Hematopoietic multipotent progenitor cell treated with erythropoietin and hydrocortisone succinate and interleukin-3 and kit ligand, for 15 days (in vitro differentiated cells): ENCODE measurements around the gene TTI1.

Experiments used
- DNase-seq: peaks from one replicate; pipeline ENCODE4 v3.0.0-alpha.2; 2015; ENCODE audit warnings: low spot score

TTI1 gene

DNA sequence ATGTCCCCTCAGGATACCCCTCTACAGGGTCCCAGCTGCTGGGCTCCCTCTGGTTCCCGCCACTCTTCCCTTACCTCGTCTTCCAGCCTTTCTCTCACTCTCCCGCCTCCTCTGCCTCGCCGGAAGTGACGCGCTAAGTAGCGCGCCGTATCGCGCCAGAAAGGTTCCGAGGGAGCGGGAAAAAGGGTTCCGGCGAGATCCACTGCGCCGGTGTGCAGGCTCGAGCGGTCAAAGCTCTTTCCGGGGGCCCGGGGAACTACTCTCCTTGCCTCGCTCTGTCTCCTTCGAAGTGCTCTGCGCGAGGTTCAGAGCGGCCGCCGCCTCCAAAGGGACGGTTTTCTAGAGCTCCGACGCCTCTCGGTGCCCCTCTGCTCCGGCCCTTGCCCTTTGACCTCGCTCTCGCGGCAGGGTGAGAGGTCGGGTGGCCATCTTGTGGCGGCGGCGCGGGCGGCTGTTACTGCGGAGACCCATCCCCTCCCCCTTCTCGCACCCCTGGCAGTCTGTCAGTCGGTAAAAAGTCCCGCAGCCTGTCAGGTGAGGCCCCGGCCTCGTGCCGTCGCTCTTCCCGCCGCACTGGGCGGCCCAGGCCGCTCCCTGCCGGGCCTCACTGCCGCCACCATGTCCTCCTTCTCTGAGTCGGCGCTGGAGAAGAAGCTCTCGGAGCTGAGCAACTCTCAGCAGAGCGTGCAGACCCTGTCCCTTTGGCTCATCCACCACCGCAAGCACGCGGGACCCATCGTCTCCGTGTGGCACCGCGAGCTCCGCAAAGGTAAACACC lies at the start of gene TTI1, which contains the start of gene RPRD1B:
TTI1 (minus strand) TSS at position 127 of the 778 bp plus-strand sequence. CDS start 19,640 bp downstream, outside the sequence.
RPRD1B (plus strand) TSS at position 417 of the 778 bp plus-strand sequence; CDS start at position 619, 202 bp downstream.
- peak; percentile 93 for DNase-seq

DNA sequence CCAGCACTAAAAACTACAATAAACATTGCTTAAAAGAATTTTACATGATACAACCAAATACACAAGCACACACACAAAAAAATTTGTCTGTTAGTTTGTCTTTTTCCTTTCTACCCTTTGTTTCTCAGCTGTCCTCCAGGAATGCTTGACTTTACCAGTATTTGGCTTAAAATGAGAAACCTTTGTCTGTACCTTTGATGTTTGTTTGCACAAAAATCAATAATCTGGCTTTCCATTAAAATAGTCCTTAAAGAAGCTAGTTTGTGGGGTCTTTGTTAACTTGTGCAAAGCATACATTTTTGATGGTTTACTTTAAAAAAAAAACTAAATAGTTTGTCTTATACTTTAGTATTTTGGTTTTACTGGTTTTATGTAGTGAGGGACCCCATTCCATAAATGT lies 49.6 kb upstream of the TTI1 start:
- DNase-seq: no peak

DNA sequence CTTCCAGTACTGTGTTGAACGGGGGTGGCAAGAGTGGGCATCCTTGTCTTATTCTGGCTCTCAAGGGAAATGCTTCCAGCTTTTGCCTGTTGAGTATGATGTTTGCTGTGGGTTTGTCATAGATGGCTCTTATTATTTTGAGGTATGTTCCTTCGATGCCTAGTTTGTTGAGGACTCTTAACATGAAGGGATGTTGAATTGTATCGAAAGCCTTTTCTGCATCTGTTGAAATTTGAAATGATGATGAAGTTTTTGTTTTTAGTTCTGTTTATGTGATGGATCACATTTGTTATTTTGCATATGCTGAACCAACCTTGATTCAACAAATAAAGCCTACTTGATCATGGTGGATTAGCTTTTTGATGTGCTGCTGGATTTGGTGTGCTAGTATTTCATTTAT lies 48.3 kb upstream of the TTI1 start:
- no peak for DNase-seq

DNA sequence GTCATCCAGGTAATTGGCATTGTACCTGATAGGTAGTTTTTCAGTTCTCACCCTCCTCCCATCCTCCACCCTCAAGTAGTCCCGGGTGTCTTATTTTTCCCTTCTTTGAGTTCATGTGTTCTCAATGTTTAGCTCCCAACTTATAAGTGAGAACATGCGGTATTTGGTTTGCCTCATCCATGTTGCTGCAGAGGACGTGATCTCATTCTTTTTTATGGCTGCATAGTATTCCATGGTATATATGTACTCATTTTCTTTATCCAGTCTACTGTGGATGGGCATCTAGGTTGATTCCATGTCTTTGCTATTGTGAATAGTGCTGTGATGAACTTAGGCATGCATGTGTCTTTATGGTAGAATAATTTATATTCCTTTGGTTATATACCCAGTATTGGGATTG lies 46.1 kb upstream of the TTI1 start:
- DNase-seq: no peak

DNA sequence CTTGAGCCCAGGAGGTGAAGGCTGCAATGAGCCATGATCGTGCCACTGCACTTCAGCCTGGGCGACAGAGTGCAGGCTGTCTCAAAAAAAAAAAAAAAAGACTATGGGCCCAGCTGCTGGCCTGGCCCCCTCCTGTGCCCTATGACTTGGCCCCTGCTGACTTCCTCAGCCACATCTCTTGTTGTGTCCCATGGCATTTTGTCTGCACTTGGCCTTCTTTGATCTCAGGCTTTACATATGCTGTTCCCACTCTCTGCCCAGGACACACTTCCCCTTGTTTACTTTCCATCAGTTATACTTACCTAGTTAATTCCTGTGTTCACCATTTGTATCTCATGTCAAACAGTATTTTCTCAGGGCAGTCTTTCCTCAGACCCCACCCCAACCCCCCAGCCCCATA lies 44.8 kb upstream of the TTI1 start:
- DNase-seq: no peak

DNA sequence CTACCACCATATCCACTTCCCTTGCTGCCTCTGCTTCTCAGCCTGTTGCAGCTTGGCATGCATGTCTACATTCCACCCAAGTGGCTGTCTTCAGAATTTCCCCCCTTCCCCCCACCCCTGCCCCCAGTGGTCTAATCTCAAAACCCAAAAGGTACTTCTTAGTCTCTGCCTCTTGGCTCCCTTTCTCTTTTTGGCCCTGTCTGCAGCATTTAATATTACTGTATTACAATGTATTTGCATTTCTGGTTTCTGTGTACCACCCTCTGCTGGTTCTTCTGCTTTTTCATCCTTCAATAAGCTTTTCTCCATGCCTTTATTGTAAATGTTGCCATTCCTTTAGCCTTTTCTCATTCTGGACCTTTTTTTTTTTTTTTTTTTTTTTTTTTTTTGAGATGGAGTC lies 43.3 kb upstream of the TTI1 start:
- DNase-seq: no peak

DNA sequence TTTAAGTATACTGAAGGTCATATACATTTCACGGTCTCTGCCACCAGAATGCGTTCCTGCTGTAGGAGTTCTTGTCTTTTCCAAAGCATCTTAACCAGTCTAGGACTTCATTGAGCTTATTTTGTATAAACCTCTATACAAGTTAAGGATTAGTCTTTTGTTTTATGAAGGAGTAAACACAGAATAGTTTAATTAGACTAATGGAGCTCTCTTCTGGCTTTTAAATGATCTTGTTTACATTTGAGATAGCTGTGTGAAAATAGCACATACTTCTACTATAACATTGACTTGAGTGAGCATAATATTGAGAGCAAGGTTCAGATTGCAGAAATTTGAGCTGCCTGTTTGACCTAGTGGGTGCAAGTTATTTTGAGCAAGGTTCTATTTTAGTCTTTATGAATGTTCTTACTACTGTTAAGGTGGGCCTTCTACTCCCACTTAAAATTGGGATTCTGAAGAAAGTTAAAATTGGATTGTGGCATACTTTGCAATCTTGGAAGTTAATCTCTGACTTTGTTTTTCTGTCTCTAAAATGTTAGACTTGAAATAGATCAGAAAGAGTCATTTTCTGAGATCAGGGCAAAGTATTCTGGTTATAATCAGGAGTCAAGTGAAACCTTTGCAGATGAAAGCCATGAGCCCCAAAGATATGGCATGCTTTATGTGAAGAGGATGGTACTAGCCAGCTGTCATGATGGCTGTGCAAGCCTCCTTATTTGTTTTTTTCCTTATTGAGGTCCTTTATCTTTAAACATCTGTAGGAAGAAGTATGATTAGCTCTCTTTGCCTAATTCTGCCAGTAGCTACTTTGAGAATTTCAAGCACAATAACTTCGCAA lies 42.1 kb upstream of the TTI1 start:
- no peak for DNase-seq

DNA sequence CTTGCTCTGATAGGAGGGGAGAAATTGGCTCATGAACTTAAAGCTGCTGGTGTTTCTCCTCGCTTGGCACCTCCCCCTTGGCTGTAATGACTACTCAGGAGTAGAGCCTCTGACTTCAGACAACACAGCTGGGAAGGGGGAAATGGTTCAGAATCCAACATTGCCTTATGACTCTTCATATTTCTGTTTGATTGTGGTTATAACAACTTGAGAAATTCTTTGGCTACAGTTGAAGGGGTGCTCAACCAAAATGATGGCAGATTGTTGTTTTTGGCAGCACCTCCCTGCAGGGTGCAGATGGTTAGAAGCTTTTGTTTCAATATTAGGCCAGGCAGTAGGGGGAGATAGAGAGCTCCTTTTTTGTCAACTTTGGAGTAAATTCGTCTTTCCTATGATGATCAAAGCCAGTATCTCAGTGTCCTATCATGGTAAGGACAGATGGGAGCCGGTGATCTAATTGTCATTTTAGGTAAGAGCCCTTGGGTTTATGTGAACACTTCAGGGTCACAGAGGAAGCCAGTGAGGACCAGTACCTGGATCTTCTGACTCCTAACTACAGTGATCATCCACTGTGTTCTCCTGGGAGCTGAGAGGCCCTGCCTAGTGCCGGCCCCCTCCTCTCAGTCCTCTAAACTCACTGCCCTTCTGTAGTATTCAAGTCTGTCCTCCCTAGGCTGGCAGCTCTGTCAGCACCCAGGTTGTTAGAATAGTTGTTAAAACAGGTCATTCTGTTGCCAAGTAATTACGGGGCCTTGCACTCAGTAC lies 40.2 kb upstream of the TTI1 start:
- peak; percentile 71 for DNase-seq

DNA sequence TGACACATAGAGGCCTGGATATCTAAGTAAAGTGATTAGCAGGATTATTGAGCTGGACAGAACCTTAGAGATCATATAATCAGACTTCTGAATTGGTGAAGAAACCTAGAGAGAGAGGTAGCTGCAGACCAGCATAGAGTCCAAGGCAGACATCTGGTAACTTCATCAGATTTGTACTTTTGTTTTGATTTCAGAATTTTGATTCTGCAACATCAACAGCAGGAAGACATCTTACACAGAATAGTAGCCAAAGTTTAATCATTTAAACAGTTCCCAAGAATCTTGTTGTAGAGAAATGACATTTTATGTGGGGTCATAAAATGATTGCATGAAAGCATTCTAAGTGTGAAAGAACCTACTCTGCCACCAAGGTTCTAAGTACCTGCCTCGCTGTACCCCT lies 39.6 kb upstream of the TTI1 start:
- no peak for DNase-seq

DNA sequence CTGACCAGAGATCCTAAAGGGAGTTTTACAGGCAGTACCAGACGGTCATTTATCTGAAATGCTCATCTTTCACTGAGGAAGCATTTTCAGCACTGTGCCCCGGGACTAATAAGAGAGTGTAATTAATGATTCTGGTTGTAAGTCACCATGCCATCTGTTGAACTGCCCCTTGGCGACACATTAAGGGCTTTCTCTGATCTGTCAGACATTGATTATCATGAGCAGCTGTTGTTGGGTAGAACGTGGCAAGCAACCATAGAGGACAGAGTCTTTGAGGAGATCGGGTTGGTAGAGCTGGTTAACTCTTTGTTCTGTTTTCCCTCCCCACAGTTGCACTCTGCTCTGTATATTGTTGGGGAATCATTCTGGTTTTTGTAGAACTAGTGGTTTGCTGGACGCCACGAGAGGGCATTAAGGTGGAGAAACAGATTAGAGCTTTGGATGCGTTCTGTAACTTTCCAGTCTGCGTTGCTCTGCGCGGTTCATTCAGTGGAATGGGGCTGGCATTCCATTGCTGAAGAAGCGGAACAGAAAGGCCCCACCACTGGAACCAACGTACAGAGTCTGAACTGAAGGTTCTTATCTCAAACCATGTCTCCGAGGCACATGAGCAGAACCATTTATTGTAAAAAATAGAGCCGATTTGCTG lies 34.6 kb upstream of the TTI1 start:
- no peak for DNase-seq

DNA sequence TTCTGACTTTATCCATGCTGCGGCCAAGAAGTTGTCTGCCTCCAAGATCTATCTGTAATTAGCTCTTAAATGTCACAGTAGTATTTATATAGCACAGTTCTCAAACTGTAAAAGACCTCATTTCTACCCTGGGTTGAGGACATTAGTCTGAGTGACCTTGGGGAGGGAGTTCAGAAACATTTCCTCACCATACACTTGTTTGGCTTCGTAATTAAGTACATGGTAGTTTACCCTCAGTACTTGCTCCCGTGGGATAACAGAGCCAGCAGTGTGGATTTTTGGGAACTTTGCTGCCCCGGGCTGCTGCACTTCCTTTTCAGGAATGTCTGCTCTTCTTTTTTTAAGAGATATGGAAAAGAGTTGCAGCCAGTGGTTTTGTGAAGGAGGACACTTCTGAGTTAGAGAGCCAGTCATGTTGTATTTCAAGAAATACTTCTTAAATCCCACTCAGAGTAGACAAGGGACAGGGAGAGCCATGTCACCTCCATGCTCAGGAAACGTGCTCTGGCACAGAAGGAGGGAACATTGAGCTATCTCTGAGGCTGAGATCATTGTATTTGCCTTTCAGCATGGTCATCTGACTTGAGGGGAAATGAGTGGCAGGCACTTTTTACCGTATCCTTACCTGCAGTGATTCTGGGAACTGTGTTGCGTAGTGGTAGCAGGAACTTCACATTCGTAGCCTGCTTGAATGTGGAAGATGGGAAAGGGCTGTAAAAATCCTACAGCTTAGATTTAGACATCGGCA lies 33.9 kb upstream of the TTI1 start:
- DNase-seq: no peak

DNA sequence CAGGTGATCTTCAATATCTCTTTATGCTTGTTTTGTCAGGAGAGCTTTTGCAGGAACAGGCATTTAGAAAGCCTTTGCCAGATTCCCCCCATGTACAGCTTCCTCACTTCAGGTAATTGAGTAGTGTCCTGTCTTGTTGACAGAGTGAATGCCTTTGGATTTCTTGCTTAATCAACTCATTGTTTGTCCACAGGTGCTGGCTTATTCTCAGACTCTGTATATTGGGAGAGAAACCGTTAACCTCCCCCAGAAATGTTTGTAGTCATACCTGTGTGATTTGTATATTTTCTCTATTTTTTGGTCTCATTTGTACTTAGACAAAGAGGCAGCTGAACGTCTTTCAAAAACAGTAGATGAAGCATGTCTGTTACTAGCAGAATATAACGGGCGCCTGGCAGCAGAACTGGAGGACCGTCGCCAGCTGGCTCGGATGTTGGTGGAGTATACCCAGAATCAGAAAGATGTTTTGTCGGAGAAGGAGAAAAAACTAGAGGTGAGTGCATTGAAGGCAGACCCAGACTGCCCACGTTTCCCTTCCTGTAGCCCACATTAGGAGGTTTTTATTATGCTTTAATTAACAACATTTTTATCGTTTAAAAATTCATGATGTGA lies 32.6 kb upstream of the TTI1 start:
- no peak for DNase-seq

DNA sequence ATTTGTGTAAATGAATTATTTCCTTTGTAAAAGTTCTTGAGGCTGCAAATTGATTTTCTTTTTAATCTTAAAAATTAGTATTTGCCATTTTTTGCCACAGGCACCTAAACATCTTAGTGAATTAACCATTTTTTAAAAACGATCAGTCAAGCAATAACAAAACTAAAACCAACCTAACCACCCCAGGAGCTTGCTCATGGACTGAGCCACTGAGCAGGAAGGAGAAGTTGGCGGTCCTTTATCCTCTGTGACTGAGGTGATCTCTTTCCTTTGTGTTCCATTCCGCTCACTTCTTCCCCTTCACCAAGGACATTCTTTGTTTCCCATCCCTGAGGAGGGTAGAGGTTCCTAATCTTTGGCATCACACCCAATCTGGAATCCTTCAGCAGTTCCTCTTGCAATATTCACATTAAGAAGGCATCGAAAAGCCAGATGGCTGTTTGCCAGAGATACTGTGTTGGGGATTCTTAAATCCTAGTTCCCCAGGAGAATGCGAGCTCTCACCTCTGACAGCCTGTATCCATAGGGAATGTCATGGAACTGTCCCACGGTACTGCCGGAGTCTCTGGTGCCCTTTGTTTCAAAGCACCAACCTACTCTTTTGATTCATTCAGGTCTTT lies 30.8 kb upstream of the TTI1 start:
- DNase-seq: no peak

DNA sequence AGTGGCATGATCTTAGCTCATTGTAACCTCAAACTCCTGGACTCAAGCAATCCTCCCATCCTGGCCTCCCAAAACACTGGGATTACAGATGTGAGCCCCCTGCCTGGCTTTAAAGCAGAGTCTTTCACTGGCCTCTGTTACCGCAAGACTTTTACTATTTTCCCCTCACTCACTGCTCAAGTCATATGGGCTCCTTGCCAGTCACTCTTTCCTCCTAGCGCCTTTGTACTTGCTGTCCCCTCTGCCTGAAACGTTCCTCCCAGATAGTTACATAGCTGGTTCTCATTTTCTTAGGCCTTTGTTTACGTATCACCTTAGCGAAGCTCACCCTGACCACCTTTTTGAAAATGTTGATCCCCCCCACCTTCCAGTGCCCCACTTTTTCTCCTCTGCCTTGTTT lies 29.6 kb upstream of the TTI1 start:
- DNase-seq: no peak

DNA sequence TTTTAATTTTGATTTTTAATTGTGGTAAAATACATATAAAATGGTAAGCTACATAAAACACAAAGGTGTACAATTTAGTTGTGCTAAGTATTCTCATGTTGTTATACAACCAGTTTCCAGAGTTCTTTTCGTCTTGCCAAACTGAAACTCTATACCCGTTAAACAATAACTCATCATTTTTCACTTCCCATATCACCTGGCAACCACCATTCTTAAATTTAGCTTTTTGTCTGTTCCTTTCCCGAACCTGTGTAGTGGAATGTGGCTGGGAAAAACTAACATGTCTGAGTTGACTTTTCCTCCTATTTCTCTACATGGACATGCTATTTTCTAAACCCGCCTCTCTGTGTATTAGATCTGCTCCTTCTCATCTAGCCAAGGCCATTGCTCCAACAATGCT lies 27.9 kb upstream of the TTI1 start:
- DNase-seq: no peak

DNA sequence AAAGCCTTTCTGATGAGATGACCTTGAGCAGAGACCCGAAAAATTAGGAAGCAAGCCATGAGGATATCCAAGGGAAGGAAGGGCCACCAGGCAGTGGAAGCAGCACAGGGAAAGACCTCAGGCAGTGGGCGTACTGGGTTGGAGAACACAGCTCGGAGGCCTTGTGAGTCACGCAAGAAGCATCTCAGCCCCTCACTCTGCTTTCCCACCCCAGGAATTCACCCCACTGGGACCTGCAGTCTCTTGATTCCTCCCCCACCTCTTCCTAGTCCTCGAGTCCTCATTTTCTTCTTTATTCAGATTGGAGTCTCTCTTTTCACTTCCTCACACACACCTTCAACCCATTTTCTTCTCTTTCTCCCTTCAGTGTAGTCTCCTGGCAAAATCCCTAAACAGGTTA lies 27.3 kb upstream of the TTI1 start:
- DNase-seq: no peak

DNA sequence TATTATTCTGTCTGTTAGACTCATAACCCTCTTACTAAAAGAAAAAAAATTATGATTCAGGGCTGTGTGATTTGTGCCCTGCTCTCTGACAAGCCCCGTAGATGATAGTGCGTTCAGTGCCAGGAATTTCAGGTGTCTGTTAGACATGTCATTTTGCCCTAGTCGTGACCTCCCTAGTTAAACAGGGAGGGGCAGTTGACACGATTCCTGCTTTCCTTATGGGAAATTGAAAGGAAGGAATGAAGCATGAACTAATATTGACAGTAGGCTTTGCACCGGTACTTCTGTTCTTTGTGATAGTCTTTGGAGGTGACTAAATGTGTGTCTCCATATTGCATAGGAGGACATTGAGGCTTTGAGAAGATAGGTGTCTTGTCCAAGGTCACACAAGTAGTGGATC lies 26.6 kb upstream of the TTI1 start:
- DNase-seq: no peak

DNA sequence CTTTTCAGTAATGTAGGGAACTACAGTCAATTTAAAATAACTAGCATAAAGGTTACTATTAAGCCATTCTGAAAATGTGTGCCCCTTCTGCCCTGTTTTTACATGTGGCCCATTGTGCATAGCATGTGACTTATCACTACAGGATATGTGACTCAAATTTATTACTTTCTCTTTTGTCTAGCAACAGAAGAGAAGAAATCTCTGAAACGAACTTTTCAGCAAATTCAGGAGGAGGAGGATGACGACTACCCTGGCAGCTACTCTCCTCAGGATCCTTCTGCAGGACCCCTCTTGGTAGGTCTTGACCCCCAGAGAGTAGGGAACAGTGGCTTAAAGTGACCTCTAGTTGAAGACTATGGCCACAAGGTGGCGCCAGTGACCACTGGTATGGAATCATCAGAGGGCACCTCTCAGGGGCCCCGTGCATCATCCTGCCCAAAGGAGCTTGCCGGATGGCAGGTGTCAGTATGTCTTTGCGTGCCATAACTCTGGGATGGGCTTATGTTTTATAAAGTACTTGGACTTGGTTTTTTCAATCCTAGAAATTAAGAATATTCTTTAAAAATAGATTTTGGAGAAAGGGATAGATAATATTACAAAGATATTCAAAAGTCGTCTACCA lies 24.2 kb upstream of the TTI1 start:
- peak; percentile 88 for DNase-seq

DNA sequence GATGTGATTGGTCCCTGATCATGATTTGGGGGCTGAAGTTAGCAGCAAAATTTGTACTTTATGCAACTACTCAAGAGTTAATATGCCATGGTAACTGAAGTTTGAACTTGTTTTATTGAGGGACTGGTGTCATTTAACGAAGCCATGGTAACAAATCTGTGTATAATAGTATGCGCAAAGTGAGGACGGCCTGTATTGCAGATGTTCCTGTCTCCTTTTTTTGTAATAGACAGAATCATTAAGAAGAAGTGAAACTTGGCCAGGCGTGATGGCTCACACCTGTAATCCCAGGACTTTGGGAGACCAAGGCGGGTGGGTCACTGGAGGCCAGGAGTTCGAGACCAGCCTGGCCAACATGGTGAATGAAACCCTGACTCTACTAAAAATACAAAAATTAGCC lies 22.6 kb upstream of the TTI1 start:
- DNase-seq: no peak

DNA sequence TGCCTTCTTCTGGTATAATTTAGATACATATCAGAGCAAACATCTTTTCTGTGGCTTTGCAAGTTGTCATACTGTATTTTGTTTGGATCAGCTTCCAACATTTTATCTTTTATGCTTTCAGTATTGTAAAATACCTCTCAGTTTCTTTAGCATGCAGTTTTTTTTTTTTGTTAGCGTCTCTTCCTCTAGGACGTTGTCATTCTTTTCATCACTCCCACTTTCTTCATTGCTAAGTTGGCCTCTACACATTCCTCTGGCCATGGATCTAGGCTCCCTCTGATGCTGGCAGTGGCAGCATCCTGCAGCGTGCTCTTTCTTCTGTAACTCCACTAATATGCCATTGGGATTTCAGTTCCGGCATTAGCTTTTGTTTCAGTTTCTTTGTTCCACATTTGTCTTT lies 22.0 kb upstream of the TTI1 start:
- no peak for DNase-seq
